ENCODE results near the gene SRRM4.

SRRM4 gene

GRCh38 chr12:119207063-119207560, 225.8 kb downstream of the SRRM4 start:
- no peak for FAIRE-seq

DNA sequence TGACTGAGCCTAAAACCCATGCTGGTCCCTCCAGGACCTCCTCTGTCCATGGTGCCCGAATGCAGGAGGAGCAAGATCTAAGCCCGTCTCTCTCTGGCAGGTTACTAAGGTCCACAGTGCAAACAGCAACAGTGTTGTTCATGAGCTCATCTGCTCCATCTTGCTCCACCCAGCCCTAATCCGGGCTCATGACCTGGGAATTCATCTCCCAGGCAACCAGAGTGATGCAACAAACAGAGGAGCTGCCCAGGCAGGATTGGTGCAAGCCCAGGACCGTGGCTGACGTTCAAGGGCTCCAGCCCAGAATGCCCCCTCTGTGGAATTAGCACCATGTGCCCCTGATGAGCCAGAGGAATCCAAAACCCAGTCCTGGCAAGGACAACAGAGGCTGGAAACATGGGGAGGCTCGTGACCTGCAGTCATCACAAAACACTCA, 227.3 kb downstream of the SRRM4 start:
- FAIRE-seq = no peak

GRCh38 chr12:119211884-119212283, 230.5 kb downstream of the SRRM4 start:
- FAIRE-seq = no peak

All from TTC549 (cell line).